GM18858 (cell line): ENCODE results near the gene NPB.

Source experiments
- ATAC-seq: cut with Tn5 transposase; IDR thresholded peaks from one replicate; pipeline ENCODE4 v1.9.1; 2021; ENCODE audit not compliant: unreplicated experiment

NPB gene

GRCh38 chr17:81924557-81925532 is 22.8 kb downstream of the NPB start:
- no peak for ATAC-seq

- ATAC-seq: no peak
Observed at GRCh38 chr17:81925860-81926450, 23.9 kb downstream of the NPB start.

- peak; percentile 17 for ATAC-seq
Observed at GRCh38 chr17:81926451-81927151, 24.6 kb downstream of the NPB start.

GRCh38 chr17:81927152-81927652 is 25.2 kb downstream of the NPB start:
- no peak for ATAC-seq

GRCh38 chr17:81927653-81928543 is 25.9 kb downstream of the NPB start, which contains the start of gene MAFG:
Gene MAFG, minus strand, starts transcription at chr17:81927735. Its CDS starts 4,550 bp downstream, at chr17:81923185.
- peak; percentile 73 for ATAC-seq

GRCh38 chr17:81928544-81929252 is 26.7 kb downstream of the NPB start:
- ATAC-seq: no peak

- ATAC-seq: no peak
Observed at GRCh38 chr17:81929253-81930141, 27.5 kb downstream of the NPB start.

- ATAC-seq: no peak
Observed at GRCh38 chr17:81930142-81931125, 28.4 kb downstream of the NPB start.

GRCh38 chr17:81931189-81931556 is 29.1 kb downstream of the NPB start:
- ATAC-seq: no peak

GRCh38 chr17:81931557-81932332 is 29.7 kb downstream of the NPB start:
- ATAC-seq: no peak

- ATAC-seq: no peak
Observed at GRCh38 chr17:81932333-81932983, 30.4 kb downstream of the NPB start.

- no peak for ATAC-seq
Observed at GRCh38 chr17:81933178-81933699, 31.2 kb downstream of the NPB start.

- no peak for ATAC-seq
Observed at GRCh38 chr17:81934098-81934757, 32.2 kb downstream of the NPB start.

GRCh38 chr17:81934850-81935708 is 33.0 kb downstream of the NPB start:
- ATAC-seq: no peak

- ATAC-seq: no peak
Observed at GRCh38 chr17:81935709-81936084, 33.7 kb downstream of the NPB start.
